Measurements from ENCODE around the gene PC. TPM values are rescaled to one million over a fixed set of nuclear protein-coding genes. Genes with fewer than 3 reads are reported as not detected.
A peak's percentile ranks its signal among the peaks of the same experiment; 100 is the strongest.

PC gene
- total and polyA plus RNA-seq, 2 experiments from 2014 or later: 47.4 to 78.1 TPM

DNA sequence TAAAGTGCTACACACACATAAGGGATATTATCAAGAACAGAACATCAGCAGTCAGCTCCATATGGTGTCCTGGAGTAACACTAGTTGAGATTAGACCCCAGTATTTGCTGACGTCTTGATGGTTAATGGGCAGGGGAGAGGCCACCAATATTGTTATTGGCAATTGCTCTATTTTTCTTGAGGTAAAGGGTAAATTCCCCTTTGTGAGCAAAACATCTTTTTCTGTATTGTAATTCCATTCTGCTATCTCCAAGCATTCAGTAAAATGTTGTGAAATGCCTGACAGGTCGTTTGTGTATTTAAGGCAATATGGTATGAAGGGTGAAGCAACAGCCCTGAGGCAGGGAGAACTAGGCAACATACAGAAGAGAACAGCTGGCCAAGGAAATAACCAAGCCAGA is 21.9 kb downstream of the PC start:
- H3K27me3 ChIP-seq: no peaks in the 10 kb centered on the region

DNA sequence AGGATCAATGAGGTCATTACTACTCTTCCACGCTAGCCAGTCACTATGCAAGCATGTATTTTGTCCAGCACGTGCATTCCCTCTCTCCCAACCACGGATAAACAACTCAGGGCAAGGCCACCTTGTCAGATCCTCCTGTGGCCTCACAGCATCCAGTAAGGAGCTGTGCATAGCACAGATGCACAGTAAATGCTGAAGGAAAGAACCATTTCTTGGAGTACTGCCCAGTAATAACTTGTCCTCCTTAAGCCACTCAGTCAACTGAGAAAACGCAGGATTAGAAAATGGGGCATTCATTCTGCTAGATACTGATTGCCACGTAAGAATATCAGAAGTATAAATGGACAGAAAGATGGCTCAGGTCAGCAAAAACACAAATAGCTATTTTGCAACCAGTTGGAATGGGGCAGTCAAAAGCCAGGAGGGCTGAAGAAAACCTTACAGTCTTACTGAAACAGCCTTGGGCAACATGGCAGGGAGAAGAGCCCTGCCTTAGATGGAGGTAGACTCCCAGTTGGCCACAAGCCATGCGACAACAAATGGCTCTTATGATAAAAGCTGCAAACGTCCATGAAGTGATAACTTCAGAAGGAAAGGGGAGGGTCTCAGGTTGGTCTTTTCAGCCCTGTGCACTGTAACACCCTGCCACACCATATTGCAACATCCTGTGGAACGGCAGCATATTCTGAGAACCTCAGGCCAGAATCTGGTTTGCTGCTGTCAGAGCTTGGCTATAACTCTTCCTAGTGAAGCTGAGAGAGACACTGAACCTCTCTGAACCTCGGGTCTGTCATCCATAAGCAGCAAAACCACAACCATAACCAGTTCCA is 23.0 kb downstream of the PC start:
- peak overlapping the region; percentile 16 for H3K27ac ChIP-seq
- H3K4me2 ChIP-seq: no peak overlapping the region
- H3K9me2 ChIP-seq (replicated peaks; ENCODE audit: insufficient read depth): no peaks in the 10 kb centered on the region
- WGBS (ENCODE audit: low lambda C conversion rate, missing lambda C conversion rate): 74% methylated on average over 9 of the region's 9 CpGs
- no peaks in the 10 kb centered on the region for H3K27me3 ChIP-seq
- H3K4me1 ChIP-seq (ENCODE audit: insufficient read depth): peaks cover 7% of the 10 kb centered on the region
- no peaks in the 10 kb centered on the region for H3K36me3 ChIP-seq (replicated peaks; ENCODE audit: insufficient read depth, low read depth)
- DNase-seq (ENCODE audit: low spot score): peak; percentile 28
- TF ChIP-seq CTCF (IDR thresholded peaks at IDR 0.05; ENCODE audit: poor library complexity): no peak
- TF ChIP-seq EZH2phosphoT487 (IDR thresholded peaks at IDR 0.05; ENCODE audit: low read depth, severe bottlenecking, unreplicated experiment): no peak
- TF ChIP-seq EZH2 (IDR thresholded peaks at IDR 0.05; ENCODE audit: borderline replicate concordance): no peak
- H3K4me3 ChIP-seq: no peak overlapping the region
- H3K9me3 ChIP-seq (ENCODE audit: low read depth): no peaks in the 10 kb centered on the region
- H4K20me1 ChIP-seq (ENCODE audit: insufficient read depth, poor library complexity, severe bottlenecking): no peaks in the 10 kb centered on the region
- no peak overlapping the region for H2AFZ ChIP-seq
- no peaks in the 10 kb centered on the region for H3K79me2 ChIP-seq

More for the DNA sequence above, 21.9 kb downstream of the PC start:
- Histone ChIP-seq H3K4me3 (no peak overlapping the region), H3K27ac (no peak overlapping the region), H3K36me3 (replicated peaks; ENCODE audit: insufficient read depth, low read depth) (no peaks in the 10 kb centered on the region), H3K4me2 (no peak overlapping the region), H2AFZ (no peak overlapping the region), H3K9me3 (ENCODE audit: low read depth) (no peaks in the 10 kb centered on the region), H4K20me1 (ENCODE audit: insufficient read depth, poor library complexity, severe bottlenecking) (no peaks in the 10 kb centered on the region), H3K4me1 (ENCODE audit: insufficient read depth) (peaks cover 7% of the 10 kb centered on the region), H3K79me2 (no peaks in the 10 kb centered on the region), H3K9me2 (replicated peaks; ENCODE audit: insufficient read depth) (no peaks in the 10 kb centered on the region)
- TF ChIP-seq EZH2phosphoT487 (IDR thresholded peaks at IDR 0.05; ENCODE audit: low read depth, severe bottlenecking, unreplicated experiment) (no peak), CTCF (IDR thresholded peaks at IDR 0.05; ENCODE audit: poor library complexity) (no peak), EZH2 (IDR thresholded peaks at IDR 0.05; ENCODE audit: borderline replicate concordance) (no peak)
- no peak for DNase-seq (ENCODE audit: low spot score)
- WGBS (ENCODE audit: low lambda C conversion rate, missing lambda C conversion rate): 62% methylated on average over 2 of the region's 2 CpGs

GRCh38 chr11:66933531-66933930 is 24.7 kb downstream of the PC start:
- no peak overlapping the region for H3K27ac ChIP-seq
- no peak overlapping the region for H3K4me3 ChIP-seq
- 96% methylated on average over 3 of the region's 3 CpGs for WGBS (ENCODE audit: low lambda C conversion rate, missing lambda C conversion rate)
- H4K20me1 ChIP-seq (ENCODE audit: insufficient read depth, poor library complexity, severe bottlenecking): no peaks in the 10 kb centered on the region
- no peaks in the 10 kb centered on the region for H3K27me3 ChIP-seq
- no peak overlapping the region for H3K4me2 ChIP-seq
- peaks cover 7% of the 10 kb centered on the region for H3K4me1 ChIP-seq (ENCODE audit: insufficient read depth)
- no peaks in the 10 kb centered on the region for H3K9me2 ChIP-seq (replicated peaks; ENCODE audit: insufficient read depth)
- TF ChIP-seq EZH2 (IDR thresholded peaks at IDR 0.05; ENCODE audit: borderline replicate concordance) (no peak), EZH2phosphoT487 (IDR thresholded peaks at IDR 0.05; ENCODE audit: low read depth, severe bottlenecking, unreplicated experiment) (no peak), CTCF (IDR thresholded peaks at IDR 0.05; ENCODE audit: poor library complexity) (no peak)
- no peak overlapping the region for H2AFZ ChIP-seq
- no peaks in the 10 kb centered on the region for H3K9me3 ChIP-seq (ENCODE audit: low read depth)
- DNase-seq (ENCODE audit: low spot score): no peak
- H3K79me2 ChIP-seq: no peaks in the 10 kb centered on the region
- no peaks in the 10 kb centered on the region for H3K36me3 ChIP-seq (replicated peaks; ENCODE audit: insufficient read depth, low read depth)

Data from hepatocyte (in vitro differentiated cells).